Measurements from ENCODE around the gene C1R.
"Not testable (repeated sequence)": the region's sequence is repeated elsewhere in the genome, so short reads cannot be mapped to it uniquely, and the experiment has no call there.

Gene C1R

GRCh38 chr12:7065073-7065623 lies 27.1 kb downstream of the C1R start:
- TF ChIP-seq SPI1 (IDR thresholded peaks at IDR 0.05; ENCODE audit: low read depth, low read length) (no peak), TAF1 (IDR thresholded peaks at IDR 0.05; ENCODE audit: low read depth, low read length) (no peak), POLR2AphosphoS5 (IDR thresholded peaks at IDR 0.05; ENCODE audit: low read depth, low read length) (no peak)
- FAIRE-seq, result no peak
- no peak for DNase-seq (ENCODE audit: insufficient read length, low spot score)

GRCh38 chr12:7064516-7064915 lies 27.7 kb downstream of the C1R start:
- FAIRE-seq (no peak), DNase-seq (ENCODE audit: insufficient read length, low spot score) (no peak)

DNA sequence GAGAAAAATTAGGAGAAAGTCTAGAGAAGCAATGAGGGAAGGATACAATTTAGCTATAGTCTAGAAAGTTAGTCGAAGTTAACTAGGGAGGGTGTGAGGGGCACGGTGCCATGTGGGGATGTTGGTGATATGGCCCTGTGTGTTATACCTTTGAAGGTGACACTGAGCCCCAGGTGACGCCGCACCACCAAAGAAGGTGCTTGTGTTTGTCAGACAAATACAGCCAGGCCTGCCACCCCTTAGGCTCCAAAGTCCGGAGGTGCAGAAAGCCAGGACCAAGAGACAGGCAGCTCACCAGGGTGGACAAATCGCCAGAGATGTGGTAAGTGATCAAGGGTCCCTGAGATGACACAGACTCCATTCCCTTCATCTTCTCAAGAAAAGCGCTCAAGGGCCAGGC lies 30.6 kb downstream of the C1R start:
- FAIRE-seq (no peak), DNase-seq (ENCODE audit: insufficient read length, low spot score) (no peak)
- TF ChIP-seq TAF1 (IDR thresholded peaks at IDR 0.05; ENCODE audit: low read depth, low read length), result no peak

More at GRCh38 chr12:7064516-7064915, 27.7 kb downstream of the C1R start:
- TF ChIP-seq TAF1 (IDR thresholded peaks at IDR 0.05; ENCODE audit: low read depth, low read length), result no peak
- no peak for TF ChIP-seq POLR2AphosphoS5 (IDR thresholded peaks at IDR 0.05; ENCODE audit: low read depth, low read length)
- no peak for TF ChIP-seq POLR2A (IDR thresholded peaks at IDR 0.05; ENCODE audit: low read depth, low read length)
- no peak for TF ChIP-seq PAX5 (IDR thresholded peaks at IDR 0.05; ENCODE audit: insufficient read depth, low read length, severe bottlenecking)
- TF ChIP-seq SPI1 (IDR thresholded peaks at IDR 0.05; ENCODE audit: low read depth, low read length), result no peak
- TF ChIP-seq POU2F2 (IDR thresholded peaks at IDR 0.05; ENCODE audit: low read depth, low read length), result no peak

GRCh38 chr12:7061138-7061537 lies 31.1 kb downstream of the C1R start:
- FAIRE-seq, result no peak
- TF ChIP-seq SPI1 (IDR thresholded peaks at IDR 0.05; ENCODE audit: low read depth, low read length) (no peak), TAF1 (IDR thresholded peaks at IDR 0.05; ENCODE audit: low read depth, low read length) (no peak), POLR2AphosphoS5 (IDR thresholded peaks at IDR 0.05; ENCODE audit: low read depth, low read length) (no peak), POLR2A (IDR thresholded peaks at IDR 0.05; ENCODE audit: low read depth, low read length) (no peak)
- DNase-seq (ENCODE audit: insufficient read length, low spot score), result no peak

GRCh38 chr12:7060353-7060954 lies 31.8 kb downstream of the C1R start, which contains the start of gene C1S:
Gene C1S (plus strand): TSS chr12:7060718. CDS start chr12:7061913, 1,195 bp downstream.
- FAIRE-seq (no peak), DNase-seq (ENCODE audit: insufficient read length, low spot score) (no peak)
- TF ChIP-seq PAX5 (IDR thresholded peaks at IDR 0.05; ENCODE audit: insufficient read depth, low read length, severe bottlenecking) (no peak), POLR2AphosphoS5 (IDR thresholded peaks at IDR 0.05; ENCODE audit: low read depth, low read length) (no peak), POU2F2 (IDR thresholded peaks at IDR 0.05; ENCODE audit: low read depth, low read length) (no peak), SPI1 (IDR thresholded peaks at IDR 0.05; ENCODE audit: low read depth, low read length) (no peak), TAF1 (IDR thresholded peaks at IDR 0.05; ENCODE audit: low read depth, low read length) (no peak), POLR2A (IDR thresholded peaks at IDR 0.05; ENCODE audit: low read depth, low read length) (no peak)

- FAIRE-seq (no peak), DNase-seq (ENCODE audit: insufficient read length, low spot score) (no peak)
- no peak for TF ChIP-seq POU2F2 (IDR thresholded peaks at IDR 0.05; ENCODE audit: low read depth, low read length)
- TF ChIP-seq POLR2A (IDR thresholded peaks at IDR 0.05; ENCODE audit: low read depth, low read length), result no peak
- no peak for TF ChIP-seq POLR2AphosphoS5 (IDR thresholded peaks at IDR 0.05; ENCODE audit: low read depth, low read length)
- TF ChIP-seq PAX5 (IDR thresholded peaks at IDR 0.05; ENCODE audit: insufficient read depth, low read length, severe bottlenecking), result no peak
- TF ChIP-seq TAF1 (IDR thresholded peaks at IDR 0.05; ENCODE audit: low read depth, low read length), result no peak
- no peak for TF ChIP-seq SPI1 (IDR thresholded peaks at IDR 0.05; ENCODE audit: low read depth, low read length)
Observed at GRCh38 chr12:7059780-7060179, 32.5 kb downstream of the C1R start.

DNA sequence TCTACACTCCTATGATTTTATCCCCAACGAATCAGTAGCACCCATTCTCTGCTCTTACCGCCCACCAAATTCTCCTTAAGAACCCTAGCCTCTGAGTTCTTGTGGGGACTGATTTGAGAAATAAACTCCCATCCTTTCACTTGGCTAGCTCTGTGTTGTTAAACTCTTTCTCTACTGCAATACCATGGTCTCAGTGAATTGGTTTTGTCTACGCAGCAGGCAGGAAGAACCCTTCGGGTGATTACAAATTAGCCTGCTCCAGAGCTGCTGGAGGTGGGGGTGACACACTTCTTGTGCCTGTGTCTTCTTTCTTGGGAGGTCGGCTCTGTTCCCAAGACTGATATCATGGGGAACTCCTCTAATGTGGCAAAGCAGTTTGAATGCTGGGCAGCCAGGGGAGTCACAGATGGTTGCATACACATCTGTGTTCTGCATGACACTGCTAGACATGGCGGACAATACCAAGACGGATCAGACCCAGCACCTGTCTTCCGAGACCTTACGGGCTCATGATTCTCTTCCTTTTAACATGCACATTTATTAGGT lies 33.3 kb downstream of the C1R start:
- FAIRE-seq (no peak), DNase-seq (ENCODE audit: insufficient read length, low spot score) (no peak)
- no peak for TF ChIP-seq POLR2AphosphoS5 (IDR thresholded peaks at IDR 0.05; ENCODE audit: low read depth, low read length)
- TF ChIP-seq POU2F2 (IDR thresholded peaks at IDR 0.05; ENCODE audit: low read depth, low read length), result no peak

DNA sequence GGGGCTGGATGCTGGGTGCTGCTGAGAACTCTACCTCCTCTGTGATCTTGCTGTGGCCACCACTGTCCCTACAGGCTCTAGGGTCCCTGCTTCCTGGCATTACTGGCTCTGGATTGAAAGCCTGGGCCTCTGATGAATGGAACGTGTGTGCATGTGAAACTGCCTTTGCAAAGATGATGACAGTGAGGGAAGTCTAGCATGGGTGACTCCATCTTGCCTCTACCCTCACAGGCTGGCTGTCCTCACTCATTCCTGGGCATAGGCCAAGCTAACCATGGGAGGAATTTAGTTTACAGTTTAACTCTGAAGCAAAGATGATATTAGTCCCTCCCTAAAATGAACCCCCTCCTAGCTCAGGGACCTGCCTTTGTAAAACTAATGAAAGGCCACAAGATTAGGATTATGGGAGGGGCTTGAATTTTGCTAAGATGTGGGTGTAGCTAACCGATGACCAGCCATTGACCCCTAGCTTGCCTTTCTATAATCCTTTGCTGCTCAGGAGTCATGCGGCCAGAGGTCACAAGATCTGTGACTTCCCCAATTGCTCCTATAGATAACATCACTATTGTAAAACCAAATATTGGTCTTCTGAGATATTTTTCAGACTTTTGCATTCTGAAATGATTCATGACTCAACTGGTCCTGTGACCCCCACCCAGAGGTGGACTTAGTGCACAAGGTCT lies 33.9 kb downstream of the C1R start:
- FAIRE-seq (no peak), DNase-seq (ENCODE audit: insufficient read length, low spot score) (no peak)
- TF ChIP-seq TAF1 (IDR thresholded peaks at IDR 0.05; ENCODE audit: low read depth, low read length) (no peak), POU2F2 (IDR thresholded peaks at IDR 0.05; ENCODE audit: low read depth, low read length) (no peak), PAX5 (IDR thresholded peaks at IDR 0.05; ENCODE audit: insufficient read depth, low read length, severe bottlenecking) (no peak), POLR2A (IDR thresholded peaks at IDR 0.05; ENCODE audit: low read depth, low read length) (no peak), POLR2AphosphoS5 (IDR thresholded peaks at IDR 0.05; ENCODE audit: low read depth, low read length) (no peak), SPI1 (IDR thresholded peaks at IDR 0.05; ENCODE audit: low read depth, low read length) (no peak)

DNA sequence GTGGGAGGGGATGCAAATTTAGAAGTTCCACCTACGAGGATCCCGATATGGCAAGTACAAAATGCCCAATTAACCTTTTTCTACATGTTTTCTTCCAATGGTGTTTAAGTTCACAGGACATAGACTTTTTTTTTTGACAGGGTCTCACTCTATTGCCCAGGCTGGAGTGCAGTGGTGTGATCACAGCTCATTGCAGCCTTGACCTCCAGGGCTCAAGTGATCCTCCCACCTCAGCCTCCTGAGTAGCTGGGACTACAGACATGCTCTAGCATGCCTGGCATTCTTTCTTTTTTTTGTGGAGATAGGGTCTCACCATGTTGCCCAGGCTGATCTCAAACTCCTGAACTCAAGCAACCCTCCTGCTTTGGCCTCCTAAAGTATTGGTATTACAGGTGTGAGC lies 36.5 kb downstream of the C1R start:
- DNase-seq (ENCODE audit: insufficient read length, low spot score); FAIRE-seq: not testable (repeated sequence)

GRCh38 chr12:7054925-7055324 lies 37.3 kb downstream of the C1R start:
- TF ChIP-seq TAF1 (IDR thresholded peaks at IDR 0.05; ENCODE audit: low read depth, low read length) (no peak), PAX5 (IDR thresholded peaks at IDR 0.05; ENCODE audit: insufficient read depth, low read length, severe bottlenecking) (no peak), SPI1 (IDR thresholded peaks at IDR 0.05; ENCODE audit: low read depth, low read length) (no peak), POLR2A (IDR thresholded peaks at IDR 0.05; ENCODE audit: low read depth, low read length) (no peak), POU2F2 (IDR thresholded peaks at IDR 0.05; ENCODE audit: low read depth, low read length) (no peak), POLR2AphosphoS5 (IDR thresholded peaks at IDR 0.05; ENCODE audit: low read depth, low read length) (no peak)
- FAIRE-seq (no peak), DNase-seq (ENCODE audit: insufficient read length, low spot score) (no peak)

DNA sequence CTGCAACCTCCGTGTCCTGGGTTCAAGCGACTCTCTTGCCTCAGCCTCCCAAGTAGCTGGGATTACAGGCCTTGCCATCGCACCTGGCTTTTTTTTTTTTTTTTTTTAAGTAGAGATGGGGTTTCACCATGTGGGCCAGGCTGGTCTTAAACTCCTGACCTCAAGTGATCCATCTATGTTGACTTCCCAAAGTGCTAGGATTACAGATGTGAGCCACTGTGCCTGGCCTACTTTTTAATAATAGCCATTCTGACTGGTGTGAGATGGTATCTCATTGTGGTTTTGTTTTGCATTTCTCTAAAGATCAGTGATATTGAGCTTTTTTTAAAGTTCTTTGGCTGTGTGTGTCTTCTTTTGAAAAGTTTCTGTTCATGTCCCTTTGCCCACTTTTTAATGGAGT lies 42.3 kb downstream of the C1R start:
- not testable (repeated sequence) for FAIRE-seq; DNase-seq (ENCODE audit: insufficient read length, low spot score)

- not testable (repeated sequence) for FAIRE-seq; DNase-seq (ENCODE audit: insufficient read length, low spot score)
Observed at GRCh38 chr12:7049445-7049951, 42.7 kb downstream of the C1R start.
